ENCODE measurements around the gene PKD1.

PKD1 gene

DNA sequence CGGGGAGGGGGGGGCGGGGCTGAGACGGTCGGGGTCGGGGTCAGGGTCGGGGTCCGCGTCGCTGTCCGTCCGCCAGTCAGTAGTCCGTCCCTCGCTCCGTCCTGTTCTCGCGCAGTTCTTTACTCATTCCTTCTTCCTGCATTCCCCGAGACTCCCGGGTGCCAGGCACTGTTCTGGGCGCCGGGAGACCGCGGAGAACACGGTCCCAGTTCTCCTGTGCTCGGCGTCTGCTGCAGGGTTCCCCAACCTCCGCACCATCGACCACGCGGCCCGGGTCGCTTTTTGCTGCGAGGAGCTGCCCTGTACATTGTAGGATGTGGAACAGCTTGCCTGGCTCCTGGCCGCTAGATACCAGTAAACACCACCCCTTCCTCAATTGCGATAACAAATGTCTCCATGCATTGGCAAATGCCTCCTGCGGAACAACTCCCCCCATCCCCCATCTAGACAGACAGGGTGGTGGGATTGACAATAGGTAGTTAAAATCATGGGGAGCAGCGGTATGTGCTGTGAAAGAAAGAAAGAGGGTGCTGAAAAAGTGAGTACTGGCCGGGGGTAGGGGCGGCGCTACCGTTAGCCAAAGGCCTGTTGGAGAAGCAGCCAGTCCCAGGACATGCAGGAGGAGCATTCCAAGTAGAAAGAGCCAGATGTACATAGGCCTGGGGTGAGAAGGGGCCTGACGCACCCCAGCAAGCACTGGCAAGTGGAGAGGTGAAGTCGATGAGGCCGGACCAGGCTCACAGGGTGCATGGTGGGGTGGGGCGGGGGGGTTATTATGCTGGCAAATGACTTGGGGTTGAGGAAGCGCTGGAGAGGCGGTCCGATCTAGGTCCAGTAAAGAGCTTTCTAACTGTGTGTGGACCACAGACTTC lies 20.5 kb upstream of the PKD1 start (continued):
- TF ChIP-seq OVOL3 (tag by site-specific recombination; IDR thresholded peaks at IDR 0.05) (no peak), ZBTB7A (tag by site-specific recombination; IDR thresholded peaks at IDR 0.05; ENCODE audit: low read depth) (0 out of 2 replicates have a peak, but pooled peaks have one; percentile 30), ZNF624 (tag by site-specific recombination; IDR thresholded peaks at IDR 0.05) (no peak), ZNF626 (tag by site-specific recombination; IDR thresholded peaks at IDR 0.05) (no peak), EGR2 (tag by site-specific recombination; IDR thresholded peaks at IDR 0.05; ENCODE audit: low read depth) (no peak), GLI2 (tag by site-specific recombination; IDR thresholded peaks at IDR 0.05; ENCODE audit: borderline replicate concordance, low read depth) (no peak), GLIS1 (tag by site-specific recombination; IDR thresholded peaks at IDR 0.05) (no peak), ZNF121 (tag by site-specific recombination; IDR thresholded peaks at IDR 0.05) (no peak), ZNF335 (tag by site-specific recombination; conservative IDR thresholded peaks at IDR 0.05) (peak; percentile 81), GLIS2 (tag by site-specific recombination; IDR thresholded peaks at IDR 0.05) (0 out of 2 replicates have a peak, but pooled peaks have one; percentile 12), ZNF529 (tag by site-specific recombination; IDR thresholded peaks at IDR 0.05; ENCODE audit: insufficient replicate concordance) (no peak)
- TF ChIP-seq, protein P1, sequence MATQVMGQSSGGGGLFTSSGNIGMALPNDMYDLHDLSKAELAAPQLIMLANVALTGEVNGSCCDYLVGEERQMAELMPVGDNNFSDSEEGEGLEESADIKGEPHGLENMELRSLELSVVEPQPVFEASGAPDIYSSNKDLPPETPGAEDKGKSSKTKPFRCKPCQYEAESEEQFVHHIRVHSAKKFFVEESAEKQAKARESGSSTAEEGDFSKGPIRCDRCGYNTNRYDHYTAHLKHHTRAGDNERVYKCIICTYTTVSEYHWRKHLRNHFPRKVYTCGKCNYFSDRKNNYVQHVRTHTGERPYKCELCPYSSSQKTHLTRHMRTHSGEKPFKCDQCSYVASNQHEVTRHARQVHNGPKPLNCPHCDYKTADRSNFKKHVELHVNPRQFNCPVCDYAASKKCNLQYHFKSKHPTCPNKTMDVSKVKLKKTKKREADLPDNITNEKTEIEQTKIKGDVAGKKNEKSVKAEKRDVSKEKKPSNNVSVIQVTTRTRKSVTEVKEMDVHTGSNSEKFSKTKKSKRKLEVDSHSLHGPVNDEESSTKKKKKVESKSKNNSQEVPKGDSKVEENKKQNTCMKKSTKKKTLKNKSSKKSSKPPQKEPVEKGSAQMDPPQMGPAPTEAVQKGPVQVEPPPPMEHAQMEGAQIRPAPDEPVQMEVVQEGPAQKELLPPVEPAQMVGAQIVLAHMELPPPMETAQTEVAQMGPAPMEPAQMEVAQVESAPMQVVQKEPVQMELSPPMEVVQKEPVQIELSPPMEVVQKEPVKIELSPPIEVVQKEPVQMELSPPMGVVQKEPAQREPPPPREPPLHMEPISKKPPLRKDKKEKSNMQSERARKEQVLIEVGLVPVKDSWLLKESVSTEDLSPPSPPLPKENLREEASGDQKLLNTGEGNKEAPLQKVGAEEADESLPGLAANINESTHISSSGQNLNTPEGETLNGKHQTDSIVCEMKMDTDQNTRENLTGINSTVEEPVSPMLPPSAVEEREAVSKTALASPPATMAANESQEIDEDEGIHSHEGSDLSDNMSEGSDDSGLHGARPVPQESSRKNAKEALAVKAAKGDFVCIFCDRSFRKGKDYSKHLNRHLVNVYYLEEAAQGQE (tag by site-specific recombination; IDR thresholded peaks at IDR 0.05) = no peak
- TF ChIP-seq, protein P2, sequence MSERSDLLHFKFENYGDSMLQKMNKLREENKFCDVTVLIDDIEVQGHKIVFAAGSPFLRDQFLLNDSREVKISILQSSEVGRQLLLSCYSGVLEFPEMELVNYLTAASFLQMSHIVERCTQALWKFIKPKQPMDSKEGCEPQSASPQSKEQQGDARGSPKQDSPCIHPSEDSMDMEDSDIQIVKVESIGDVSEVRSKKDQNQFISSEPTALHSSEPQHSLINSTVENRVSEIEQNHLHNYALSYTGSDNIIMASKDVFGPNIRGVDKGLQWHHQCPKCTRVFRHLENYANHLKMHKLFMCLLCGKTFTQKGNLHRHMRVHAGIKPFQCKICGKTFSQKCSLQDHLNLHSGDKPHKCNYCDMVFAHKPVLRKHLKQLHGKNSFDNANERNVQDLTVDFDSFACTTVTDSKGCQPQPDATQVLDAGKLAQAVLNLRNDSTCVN (tag by site-specific recombination; optimal IDR thresholded peaks at IDR 0.05) = peak; percentile 49
- TF ChIP-seq, protein P3, sequence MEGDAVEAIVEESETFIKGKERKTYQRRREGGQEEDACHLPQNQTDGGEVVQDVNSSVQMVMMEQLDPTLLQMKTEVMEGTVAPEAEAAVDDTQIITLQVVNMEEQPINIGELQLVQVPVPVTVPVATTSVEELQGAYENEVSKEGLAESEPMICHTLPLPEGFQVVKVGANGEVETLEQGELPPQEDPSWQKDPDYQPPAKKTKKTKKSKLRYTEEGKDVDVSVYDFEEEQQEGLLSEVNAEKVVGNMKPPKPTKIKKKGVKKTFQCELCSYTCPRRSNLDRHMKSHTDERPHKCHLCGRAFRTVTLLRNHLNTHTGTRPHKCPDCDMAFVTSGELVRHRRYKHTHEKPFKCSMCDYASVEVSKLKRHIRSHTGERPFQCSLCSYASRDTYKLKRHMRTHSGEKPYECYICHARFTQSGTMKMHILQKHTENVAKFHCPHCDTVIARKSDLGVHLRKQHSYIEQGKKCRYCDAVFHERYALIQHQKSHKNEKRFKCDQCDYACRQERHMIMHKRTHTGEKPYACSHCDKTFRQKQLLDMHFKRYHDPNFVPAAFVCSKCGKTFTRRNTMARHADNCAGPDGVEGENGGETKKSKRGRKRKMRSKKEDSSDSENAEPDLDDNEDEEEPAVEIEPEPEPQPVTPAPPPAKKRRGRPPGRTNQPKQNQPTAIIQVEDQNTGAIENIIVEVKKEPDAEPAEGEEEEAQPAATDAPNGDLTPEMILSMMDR (tag by site-specific recombination; IDR thresholded peaks at IDR 0.05) = peak; percentile 16; the same call in 1 of the 2 replicates

DNA sequence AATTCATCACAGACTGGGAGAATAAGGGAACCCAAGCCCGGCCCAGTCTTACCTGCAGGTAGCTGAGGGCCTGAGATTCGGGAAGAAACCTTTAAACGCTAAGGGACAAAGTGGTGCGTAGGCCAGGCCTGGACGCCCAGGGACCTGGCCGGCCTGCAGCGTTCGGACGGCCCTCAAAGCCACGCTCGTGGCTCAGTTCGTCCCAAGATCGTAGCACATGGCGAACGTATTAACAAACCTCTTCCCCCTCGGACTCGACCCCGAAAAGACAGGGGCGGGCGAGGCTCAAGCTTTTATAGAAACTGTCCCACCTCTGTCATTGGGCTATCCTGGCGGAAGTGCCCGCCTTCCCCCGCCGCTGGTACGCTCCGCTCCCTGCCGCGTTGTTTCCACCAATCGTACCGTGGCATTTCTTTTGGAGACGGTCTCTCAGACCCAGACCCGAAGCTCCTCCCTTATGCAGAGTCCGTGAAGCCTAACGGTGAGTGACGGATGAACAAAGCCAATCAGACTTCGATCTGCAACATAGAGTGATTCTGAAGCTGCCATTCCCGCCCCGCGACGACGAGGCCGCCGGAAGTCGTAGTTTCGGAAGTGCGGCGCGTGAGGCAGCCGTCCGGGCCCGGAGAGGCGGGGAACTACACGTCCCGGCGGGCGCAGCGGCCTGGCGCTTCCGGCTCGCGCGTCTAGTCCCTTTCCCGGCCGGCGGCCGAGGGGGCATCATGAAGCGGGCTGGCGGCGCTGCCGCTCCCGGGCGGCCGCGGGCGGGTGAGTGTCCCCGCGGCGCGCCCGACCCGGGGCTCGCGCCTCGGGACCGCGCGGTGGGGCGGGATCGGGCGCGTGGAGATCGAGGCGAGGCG lies 19.6 kb upstream of the PKD1 start, which contains the start of gene TRAF7:
TRAF7 (plus strand) TSS at position 692 of the 860 bp plus-strand sequence. CDS start 8,139 bp downstream, outside the sequence.
- H3K27ac ChIP-seq (ENCODE audit: extremely low read depth, low read depth, low read length) = peak within 1 kb of the TSS; percentile 64
- no peaks in the 10 kb centered on the region for H3K9me3 ChIP-seq (ENCODE audit: control insufficient read depth, insufficient read depth, low read depth, low read length)
- H3K36me3 ChIP-seq (ENCODE audit: control insufficient read depth in 2 of 2, insufficient read depth in 1 of 2, low read length in 2 of 2) = peaks cover 0 to 43% of the 10 kb centered on the region in 2 experiments; a peak in 2 of 3 replicates
- H3K4me3 ChIP-seq (ENCODE audit: low read depth, low read length) = peak within 1 kb of the TSS; percentile 77
- no peaks in the 10 kb centered on the region for H3K4me1 ChIP-seq (ENCODE audit: control insufficient read depth, insufficient read depth, low read length)
- POLR2A ChIA-PET = interaction anchor here (0.5 to 2.6 kb wide), 96 partner anchors 8 to 750 kb away, joined by 3 to 92 read pairs (median 5); partner anchors contain the start of genes AMDHD2, ATP6V0C, BRICD5 and CEMP1
- CTCF ChIA-PET = interaction anchor here (0.6 to 3.8 kb wide), 10 partner anchors 15 to 1093 kb away, joined by 3 to 26 read pairs (median 3); partner anchors contain the start of gene ECI1
- no peak for TF ChIP-seq GFI1B (tag by site-specific recombination; IDR thresholded peaks at IDR 0.05)
- TF ChIP-seq, protein P4, sequence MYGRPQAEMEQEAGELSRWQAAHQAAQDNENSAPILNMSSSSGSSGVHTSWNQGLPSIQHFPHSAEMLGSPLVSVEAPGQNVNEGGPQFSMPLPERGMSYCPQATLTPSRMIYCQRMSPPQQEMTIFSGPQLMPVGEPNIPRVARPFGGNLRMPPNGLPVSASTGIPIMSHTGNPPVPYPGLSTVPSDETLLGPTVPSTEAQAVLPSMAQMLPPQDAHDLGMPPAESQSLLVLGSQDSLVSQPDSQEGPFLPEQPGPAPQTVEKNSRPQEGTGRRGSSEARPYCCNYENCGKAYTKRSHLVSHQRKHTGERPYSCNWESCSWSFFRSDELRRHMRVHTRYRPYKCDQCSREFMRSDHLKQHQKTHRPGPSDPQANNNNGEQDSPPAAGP (tag by site-specific recombination; IDR thresholded peaks at IDR 0.05) = peak; percentile 96
- peak; percentile 46 for TF ChIP-seq ZBTB8A (tag by site-specific recombination; IDR thresholded peaks at IDR 0.05)
- no peak for TF ChIP-seq ZNF707 (tag by site-specific recombination; IDR thresholded peaks at IDR 0.05)
- TF ChIP-seq ZNF391 (tag by site-specific recombination; IDR thresholded peaks at IDR 0.05; ENCODE audit: borderline replicate concordance, low read depth) = 0 out of 2 replicates have a peak, but pooled peaks have one; percentile 52
- TF ChIP-seq OVOL3 (tag by site-specific recombination; IDR thresholded peaks at IDR 0.05) = 0 out of 2 replicates have a peak, but pooled peaks have one; percentile 65
- no peak for TF ChIP-seq ZNF23 (tag by site-specific recombination; IDR thresholded peaks at IDR 0.05; ENCODE audit: borderline replicate concordance)
- TF ChIP-seq, protein P2 (tag by site-specific recombination; optimal IDR thresholded peaks at IDR 0.05) = peak; percentile 71
- TF ChIP-seq ZNF777 (tag by site-specific recombination; IDR thresholded peaks at IDR 0.05; ENCODE audit: borderline replicate concordance) = no peak
